HepG2 (cell line): ENCODE measurements around the gene CHN2. TPM values are rescaled to one million over a fixed set of nuclear protein-coding genes. Genes with fewer than 3 reads are reported as not detected.

ENCODE experiments used
- FOXO1 ChIP-seq: sonication (generic); formaldehyde crosslinking; IDR thresholded peaks from 2 replicates; pipeline ENCODE4 v1.4.0; 2020; ENCODE audit warnings: missing genetic modification reagents
- MAX ChIP-seq: IDR thresholded peaks from 2 replicates; pipeline ENCODE4 v1.6.1; 2012; ENCODE audit warnings: inconsistent platforms
- POLR2A ChIP-seq, 2 experiments: IDR thresholded peaks; 2 replicates each; pipeline ENCODE4 v1.6.1; 2011; ENCODE audit warnings: low read depth in 2 of 2, low read length in 2 of 2, mild to moderate bottlenecking in 1 of 2, moderate library complexity in 1 of 2; ENCODE audit not compliant: insufficient read depth in 1 of 2
- REPIN1 ChIP-seq: sonication (generic); formaldehyde crosslinking; IDR thresholded peaks from 2 replicates; pipeline ENCODE4 v1.8.0; 2022; ENCODE audit warnings: missing genetic modification reagents, low read depth, mild to moderate bottlenecking, borderline replicate concordance
- RFXAP ChIP-seq: sonication (generic); formaldehyde crosslinking; IDR thresholded peaks from 2 replicates; pipeline ENCODE4 v1.4.0; 2020; ENCODE audit warnings: missing genetic modification reagents, borderline replicate concordance
- SIN3B ChIP-seq: fragments of 150-350 bp; IDR thresholded peaks from 2 replicates; pipeline ENCODE4 v1.6.1; 2014; ENCODE audit warnings: low read length
- SKI ChIP-seq: fragments of 450-650 bp; IDR thresholded peaks from one replicate; pipeline ENCODE4 v1.6.1; 2018; ENCODE audit warnings: mild to moderate bottlenecking; ENCODE audit not compliant: partially characterized antibody
- SMAD3 ChIP-seq: sonication (generic); formaldehyde crosslinking; IDR thresholded peaks from 2 replicates; pipeline ENCODE4 v1.4.0; 2020; ENCODE audit warnings: missing genetic modification reagents
- TAF15 ChIP-seq: fragments of 200-400 bp; formaldehyde crosslinking; IDR thresholded peaks from one replicate; pipeline ENCODE4 v1.6.1; 2018; ENCODE audit warnings: mild to moderate bottlenecking, low read depth, low read length; ENCODE audit not compliant: poor library complexity, severe bottlenecking
- TRIM22 ChIP-seq: fragments of 450-650 bp; IDR thresholded peaks from 2 replicates; pipeline ENCODE4 v1.6.1; 2017
- ZBTB37 ChIP-seq: sonication (generic); formaldehyde crosslinking; IDR thresholded peaks from 2 replicates; pipeline ENCODE4 v1.4.0; 2020; ENCODE audit warnings: mild to moderate bottlenecking, missing genetic modification reagents
- ZFP82 ChIP-seq: sonication (generic); formaldehyde crosslinking; IDR thresholded peaks from 2 replicates; pipeline ENCODE4 v1.5.1; 2020; ENCODE audit warnings: mild to moderate bottlenecking, missing genetic modification reagents, borderline replicate concordance
- ZMAT5 ChIP-seq: sonication (generic); formaldehyde crosslinking; IDR thresholded peaks from 2 replicates; pipeline ENCODE4 v1.5.0; 2020; ENCODE audit warnings: mild to moderate bottlenecking, low read depth, missing genetic modification reagents, borderline replicate concordance
- ZNF142 ChIP-seq: sonication (generic); formaldehyde crosslinking; IDR thresholded peaks from 2 replicates; pipeline ENCODE4 v1.4.0; 2020; ENCODE audit warnings: missing genetic modification reagents
- ZNF180 ChIP-seq: sonication (generic); formaldehyde crosslinking; IDR thresholded peaks from 2 replicates; pipeline ENCODE4 v1.4.0; 2020; ENCODE audit warnings: low read depth, missing genetic modification reagents, borderline replicate concordance
- ZNF547 ChIP-seq: sonication (generic); formaldehyde crosslinking; IDR thresholded peaks from 2 replicates; pipeline ENCODE4 v1.5.1; 2020; ENCODE audit warnings: mild to moderate bottlenecking, missing genetic modification reagents
- ZNF770 ChIP-seq: sonication (generic); formaldehyde crosslinking; IDR thresholded peaks from 2 replicates; pipeline ENCODE4 v1.5.0; 2020; ENCODE audit warnings: mild to moderate bottlenecking, missing genetic modification reagents
- polyA plus RNA-seq, 8 experiments: library from polyadenylated mRNA; depleted of rRNA in 3 of 8; stranded (reverse) in 7 of 8; unstranded in 1 of 8; fragments of >200 nt; fragmentation: Illumina TruSeq in 4 of 8; extraction: Trizol in 4 of 8; gene quantifications; 2 replicates each; pipeline versions ENCODE4 v1.2.1 to v1.2.3, GENCODE V29; 2011 to 2016; ENCODE audit warnings: low read depth in 4 of 8, missing spikeins in 1 of 8, mixed read lengths in 1 of 8; ENCODE audit not compliant: insufficient read depth in 1 of 8
- total RNA-seq, 5 experiments: library from RNA; depleted of rRNA; stranded (reverse); fragments of >200 nt; fragmentation: Illumina TruSeq; extraction: Trizol; gene quantifications; 2 replicates each; pipeline ENCODE4 v1.2.3, GENCODE V29; 2016; ENCODE audit warnings: low read depth in 1 of 5

Gene CHN2
- total and polyA plus RNA-seq, 2 of the 13 experiments (the other 11 are each of a cell fraction or from before 2014, with no cell fraction given), result 23.5 to 30.5 TPM

GRCh38 chr7:29248713-29249382 is 54.3 kb downstream of the CHN2 start (continued):
- TF ChIP-seq ZNF142 (CRISPR knock-in tag), result 0 out of 2 replicates have a peak, but pooled peaks have one; percentile 57
- no peak; the same call in 1 of the 2 replicates for TF ChIP-seq ZNF547 (CRISPR knock-in tag)
- peak; percentile 78; the same call in 1 of the 2 replicates for TF ChIP-seq ZFP82 (CRISPR knock-in tag)
- peak; percentile 51; the same call in 1 of the 2 replicates for TF ChIP-seq REPIN1 (CRISPR knock-in tag)
- TF ChIP-seq SMAD3 (CRISPR knock-in tag), result 0 out of 2 replicates have a peak, but pooled peaks have one; percentile 43
- TF ChIP-seq ZBTB37 (CRISPR knock-in tag), result peak; percentile 94
- TF ChIP-seq SIN3B, result no peak
- no peak for TF ChIP-seq ZMAT5 (CRISPR knock-in tag)
- no peak for TF ChIP-seq ZNF180 (CRISPR knock-in tag)
- 0 out of 2 replicates have a peak, but pooled peaks have one; percentile 49 for TF ChIP-seq RFXAP (CRISPR knock-in tag)
- TF ChIP-seq TAF15, result no peak
- peak; percentile 46; the same call in 1 of the 2 replicates for TF ChIP-seq ZNF770
- TF ChIP-seq POLR2A (IDR thresholded peaks at IDR 0.05; ENCODE audit: insufficient read depth in 1 of 2, low read depth in 2 of 2, low read length in 2 of 2), result no peak
- TF ChIP-seq SKI, result peak; percentile 84
- peak; percentile 90 for TF ChIP-seq MAX
- no peak for TF ChIP-seq TRIM22
- peak; percentile 80; the same call in 1 of the 2 replicates for TF ChIP-seq FOXO1 (CRISPR knock-in tag)
